ENCODE data around the gene RILPL1.

GRCh38 chr12:123446333-123446713 is 87.2 kb downstream of the RILPL1 start:
- TF ChIP-seq SREBF2 (IDR thresholded peaks at IDR 0.05; ENCODE audit: low read length): no peak
- no peak for TF ChIP-seq NKRF (conservative IDR thresholded peaks at IDR 0.05)

Measured in GM12878 (cell line).